Dedifferentiated amniotic fluid mesenchymal stem cell (primary cell): ENCODE results near the gene PRKCZ.
"Not testable (repeated sequence)": the region's sequence is repeated elsewhere in the genome, so short reads cannot be mapped to it uniquely, and the experiment has no call there.

Source experiments
- DNase-seq: peaks from one replicate; pipeline ENCODE4 v3.0.0-alpha.2; 2016; ENCODE audit errors: extremely low spot score

The PRKCZ gene

DNA sequence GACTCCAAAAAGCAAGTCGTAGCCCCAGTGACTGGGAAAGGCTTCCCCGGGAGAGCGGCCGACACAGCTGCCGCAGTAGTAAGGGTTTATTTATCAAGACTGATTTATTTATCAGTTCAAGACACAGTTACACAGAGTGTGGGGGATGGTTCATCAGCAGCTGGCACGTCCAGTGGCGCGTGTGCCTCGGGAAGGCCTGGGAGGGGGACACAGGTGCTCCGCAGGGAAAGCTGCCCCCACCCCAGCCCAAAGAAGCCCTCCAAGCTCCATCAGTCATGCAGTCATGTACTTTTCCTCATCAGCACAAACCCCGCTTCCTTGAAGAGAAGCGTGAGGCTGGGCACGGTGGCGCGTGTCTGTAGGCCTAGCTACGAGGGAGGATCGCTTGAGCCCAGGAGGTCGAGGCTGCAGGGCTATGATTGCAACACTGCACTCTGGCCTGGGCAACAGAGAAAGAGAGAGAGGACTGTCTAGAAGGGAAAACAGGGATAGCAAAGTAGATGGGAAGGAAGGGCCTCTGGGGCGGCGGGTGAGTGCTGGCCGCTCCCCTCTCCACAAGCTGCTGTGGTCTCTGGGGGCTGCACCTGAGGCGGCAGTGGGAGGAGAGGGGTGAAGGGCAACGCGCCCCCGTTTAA lies 53.2 kb downstream of the PRKCZ start:
- DNase-seq, result no peak

DNA sequence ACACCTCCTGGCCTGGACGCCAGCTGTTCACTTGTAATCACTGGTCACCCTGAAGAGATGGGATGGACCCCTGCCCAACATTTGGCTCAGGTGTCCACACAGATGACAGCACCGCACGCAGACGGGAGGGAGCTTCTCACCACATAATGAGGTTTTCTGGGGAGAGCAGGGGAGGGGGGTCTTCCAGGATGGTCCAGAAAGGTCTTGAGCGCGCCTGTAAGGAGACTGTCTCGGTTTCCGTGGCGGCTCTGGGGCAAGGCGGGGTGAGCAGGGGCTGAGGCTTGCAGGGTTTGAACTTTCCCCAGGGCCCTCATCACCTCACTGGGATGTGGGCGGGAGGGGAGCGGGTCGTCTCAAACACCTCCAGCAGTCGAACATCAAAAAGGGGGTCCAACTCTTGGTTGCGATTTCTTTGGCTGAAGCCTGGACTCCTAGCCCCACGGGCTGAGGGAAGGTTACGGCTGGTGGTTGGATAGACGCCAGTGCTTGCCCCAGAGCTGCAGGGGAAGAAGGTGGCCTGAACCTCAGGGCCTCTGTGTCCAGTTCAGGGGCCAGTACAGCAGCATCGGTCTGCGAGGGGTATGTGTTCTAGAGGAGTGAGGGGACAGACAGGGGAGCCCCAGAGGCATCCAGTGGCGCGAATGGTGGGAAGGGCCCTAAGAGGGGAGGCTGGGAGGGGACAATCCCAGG lies 53.8 kb downstream of the PRKCZ start:
- DNase-seq, result no peak

DNA sequence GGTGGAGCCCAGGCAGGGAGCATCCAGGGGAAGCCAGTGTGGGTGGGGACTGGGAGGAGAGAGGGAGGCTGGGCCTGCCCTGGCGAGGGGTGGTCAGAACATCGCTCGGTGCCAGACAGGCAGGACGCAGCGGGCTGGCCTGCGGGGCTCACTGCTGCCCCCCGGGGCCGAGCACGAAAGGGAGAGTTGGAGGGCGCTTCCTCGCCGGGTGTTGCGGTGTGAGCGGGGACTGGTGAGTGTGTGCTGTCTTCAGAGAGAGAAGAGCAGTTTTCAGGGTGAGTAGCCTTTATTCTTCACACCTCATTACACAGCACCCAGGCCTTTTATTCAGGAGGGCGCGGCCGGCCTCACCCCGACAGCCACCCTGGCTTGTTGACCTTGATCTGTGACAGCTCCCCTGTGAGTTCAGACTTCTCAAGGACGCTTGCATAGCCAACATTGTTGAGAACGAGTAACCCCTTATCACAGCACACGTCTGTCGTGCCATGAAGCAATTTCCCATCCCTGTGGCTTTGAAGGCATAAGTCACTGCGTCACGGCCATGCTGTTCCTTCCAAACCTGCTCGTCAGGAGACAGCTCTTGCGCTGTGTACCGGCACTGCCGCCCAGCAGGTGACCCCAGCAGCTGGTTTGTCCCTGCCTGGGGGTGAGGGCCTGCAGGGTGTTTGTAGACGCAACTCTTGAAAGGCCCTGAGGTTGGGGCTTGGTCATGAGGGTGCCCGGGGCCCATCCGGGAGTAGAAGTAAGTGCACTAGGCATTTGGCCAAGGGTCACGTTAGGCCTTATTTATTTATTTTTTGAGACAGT lies 54.6 kb downstream of the PRKCZ start:
- DNase-seq, result no peak

DNA sequence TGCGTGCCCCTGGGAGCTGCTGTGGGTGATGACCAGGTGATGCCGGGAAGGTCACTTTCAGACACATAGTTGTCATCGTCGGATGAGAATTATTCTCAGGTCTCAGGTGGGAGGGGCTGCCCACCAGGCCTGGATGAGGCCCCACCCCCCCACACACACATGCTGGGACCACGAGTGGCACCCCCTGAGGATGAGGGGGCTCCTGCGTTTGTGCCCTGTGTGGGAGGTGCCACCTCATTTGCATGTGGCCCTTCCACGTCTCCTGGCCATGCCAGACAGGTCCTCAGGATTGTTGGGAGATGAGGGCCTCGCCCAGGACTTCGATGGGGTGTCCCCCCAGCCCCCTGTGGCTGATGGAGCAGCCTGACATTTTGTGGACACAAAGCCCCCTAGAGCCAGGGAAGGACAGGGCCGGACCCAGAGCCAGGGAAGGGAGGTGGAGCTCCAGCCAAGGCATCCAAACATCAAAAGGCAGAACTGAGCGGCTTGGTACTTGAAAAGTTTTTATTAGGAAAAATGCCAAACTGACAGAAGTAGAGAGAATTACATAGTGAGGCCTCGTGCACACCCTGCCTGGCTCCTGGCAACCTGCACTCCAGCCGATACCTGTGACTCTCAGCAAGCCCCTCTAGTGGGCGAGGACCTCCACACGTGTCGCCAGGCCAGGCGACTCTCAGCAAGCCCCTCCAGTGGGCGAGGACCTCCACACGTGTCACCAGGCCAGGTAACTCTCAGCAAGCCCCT lies 55.7 kb downstream of the PRKCZ start:
- no peak for DNase-seq

GRCh38 chr1:2106659-2107405 lies 56.6 kb downstream of the PRKCZ start:
- no peak for DNase-seq

GRCh38 chr1:2107586-2108212 lies 57.5 kb downstream of the PRKCZ start:
- no peak for DNase-seq

GRCh38 chr1:2108213-2108876 lies 58.1 kb downstream of the PRKCZ start:
- no peak for DNase-seq

DNA sequence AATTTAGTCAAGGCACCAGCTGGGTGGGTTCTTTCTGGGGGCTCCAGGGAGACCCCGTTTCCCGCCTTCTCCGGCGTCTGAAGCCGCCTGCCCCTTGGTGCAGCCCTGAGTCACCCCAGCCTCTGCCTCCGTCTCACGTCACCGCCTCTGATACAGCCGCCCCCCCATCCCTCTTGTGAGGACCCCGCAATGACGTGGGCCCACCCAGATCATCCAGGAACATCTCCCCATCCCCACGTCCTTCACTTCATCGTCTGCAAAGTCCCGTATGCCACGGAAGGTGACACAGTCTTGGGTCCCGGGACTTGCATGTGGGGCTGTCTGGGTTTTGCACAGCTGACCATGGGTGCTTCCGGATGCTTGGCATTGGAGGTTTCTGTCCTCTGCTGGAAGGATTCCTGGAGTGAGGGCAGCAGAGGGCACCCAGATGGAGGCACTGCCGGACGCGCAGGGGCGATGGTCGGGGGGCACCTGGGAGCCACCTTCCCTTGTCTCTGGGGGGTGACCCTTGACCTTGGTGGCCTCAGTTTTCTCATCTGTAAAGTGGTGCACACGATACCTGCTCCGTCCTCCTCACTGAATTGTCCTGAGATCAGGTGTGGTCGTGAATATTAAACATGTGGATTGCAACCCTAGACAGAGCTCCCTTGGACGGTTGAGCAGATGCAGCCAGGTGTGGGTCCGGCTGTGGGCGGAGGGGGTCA lies 58.8 kb downstream of the PRKCZ start:
- no peak for DNase-seq

GRCh38 chr1:2109581-2110021 lies 59.4 kb downstream of the PRKCZ start:
- no peak for DNase-seq

GRCh38 chr1:2110191-2110737 lies 60.1 kb downstream of the PRKCZ start:
- DNase-seq, result no peak

- no peak for DNase-seq
Observed at GRCh38 chr1:2110738-2111673, 60.8 kb downstream of the PRKCZ start.

- no peak for DNase-seq
Observed at GRCh38 chr1:2111674-2112035, 61.4 kb downstream of the PRKCZ start.

- DNase-seq, result no peak
Observed at GRCh38 chr1:2112280-2112701, 62.1 kb downstream of the PRKCZ start.

DNA sequence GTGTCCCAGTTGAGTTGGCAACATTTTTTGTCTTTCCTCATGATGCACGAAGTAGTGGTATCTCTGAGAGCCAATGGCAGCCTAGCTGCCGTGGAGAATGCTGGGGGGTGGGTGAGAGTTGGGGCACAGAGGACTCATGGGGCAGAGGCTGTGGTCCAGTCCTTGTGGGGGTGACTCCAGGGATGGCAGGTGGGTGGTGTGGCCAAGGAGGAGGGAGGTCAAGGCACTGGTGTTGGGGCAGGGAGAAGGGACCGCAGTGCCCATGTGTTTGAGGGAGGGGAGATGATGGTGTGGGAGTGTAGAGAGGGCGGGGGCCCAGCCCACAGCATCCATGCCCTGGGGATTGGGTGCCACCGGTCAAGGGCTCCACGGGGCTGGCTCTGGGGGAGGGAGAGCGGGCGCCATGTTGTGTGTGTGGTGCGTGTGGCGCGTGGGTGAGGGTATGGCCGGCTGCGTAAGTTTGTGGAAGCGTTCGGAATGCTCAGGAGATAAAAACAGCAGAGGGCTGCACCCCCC lies 63.5 kb downstream of the PRKCZ start:
- DNase-seq, result no peak

GRCh38 chr1:2114635-2115007 lies 64.4 kb downstream of the PRKCZ start:
- DNase-seq, result not testable (repeated sequence)

GRCh38 chr1:2115008-2115641 lies 64.9 kb downstream of the PRKCZ start:
- no peak for DNase-seq

GRCh38 chr1:2115702-2116341 lies 65.6 kb downstream of the PRKCZ start:
- no peak for DNase-seq
